H1 (cell line): ENCODE results near the gene ST14. TPM values are rescaled to one million over a fixed set of nuclear protein-coding genes. Genes with fewer than 3 reads are reported as not detected.

Experiments used
- BACH1 ChIP-seq: IDR thresholded peaks from 2 replicates; pipeline ENCODE4 v1.6.1; 2012; ENCODE audit warnings: low read length, improper control_type of control experiment
- CHD2 ChIP-seq: IDR thresholded peaks from 2 replicates; pipeline ENCODE4 v1.6.1; 2012; ENCODE audit warnings: low read length, improper control_type of control experiment
- CREB1 ChIP-seq: IDR thresholded peaks from 2 replicates; pipeline ENCODE4 v1.6.1; 2012; ENCODE audit warnings: inconsistent platforms
- MAFK ChIP-seq: IDR thresholded peaks from 2 replicates; pipeline ENCODE4 v1.6.1; 2012; ENCODE audit warnings: low read depth, mild to moderate bottlenecking, improper control_type of control experiment, low read length
- NRF1 ChIP-seq: IDR thresholded peaks from 2 replicates; pipeline ENCODE4 v1.6.1; 2011; ENCODE audit warnings: mild to moderate bottlenecking, low read depth, low read length, improper control_type of control experiment
- POLR2AphosphoS5 ChIP-seq: IDR thresholded peaks from 2 replicates; pipeline ENCODE4 v1.6.1; 2011; ENCODE audit warnings: low read depth, low read length
- RAD21 ChIP-seq, 2 experiments: IDR thresholded peaks in 1 of 2; conservative IDR thresholded peaks in 1 of 2; 2 replicates each; pipeline ENCODE4 v1.6.1; 2011; ENCODE audit warnings: low read depth in 2 of 2, low read length in 2 of 2, improper control_type of control experiment in 1 of 2, inconsistent platforms in 1 of 2, mild to moderate bottlenecking in 1 of 2, moderate library complexity in 1 of 2
- SIN3A ChIP-seq, 2 experiments: IDR thresholded peaks in 1 of 2; conservative IDR thresholded peaks in 1 of 2; 2 replicates each; pipeline ENCODE4 v1.6.1; 2011 to 2012; ENCODE audit warnings: low read length in 2 of 2, improper control_type of control experiment in 1 of 2, low read depth in 1 of 2, mild to moderate bottlenecking in 1 of 2
- SUZ12 ChIP-seq: fragments of 200-600 bp; sonication (generic); IDR thresholded peaks from 2 replicates; pipeline ENCODE4 v1.6.1; 2012; ENCODE audit warnings: mild to moderate bottlenecking, inconsistent platforms, low read length, moderate library complexity, mixed read lengths
- polyA plus RNA-seq, 7 experiments: library from polyadenylated mRNA; depleted of rRNA in 3 of 7; stranded (reverse) in 5 of 7; unstranded in 2 of 7; fragments of >200 nt in 5 of 7; fragments of 200-250 nt in 2 of 7; gene quantifications; 1 replicate in 5 of 7; 2 replicates in 1 of 7; 4 replicates in 1 of 7; pipeline versions ENCODE4 v1.2.1 to v1.2.3, GENCODE V29; 2011 to 2013; ENCODE audit warnings: missing spikeins in 2 of 7, mixed read lengths in 2 of 7
- total RNA-seq: library from RNA; stranded (reverse); fragmentation: NEBNext Ultra II Directional; extraction: Animal tissue kit (Norgen Biotek cat#: 25700); gene quantifications from 2 replicates; pipeline ENCODE4 v1.2.1, GENCODE V29; 2021
- TF ChIP-seq, protein P1 (sequence below): fragments of 300-600 bp; sonication (generic); IDR thresholded peaks from 2 replicates; pipeline ENCODE4 v1.7.1; 2012; ENCODE audit warnings: low read length, moderate library complexity, mild to moderate bottlenecking, inconsistent platforms; ENCODE audit not compliant: insufficient replicate concordance

The ST14 gene
- total and polyA plus RNA-seq, 2 of the 8 experiments (the other 6 are each of a cell fraction or from before 2014, with no cell fraction given) = 22.4 to 24.9 TPM

DNA sequence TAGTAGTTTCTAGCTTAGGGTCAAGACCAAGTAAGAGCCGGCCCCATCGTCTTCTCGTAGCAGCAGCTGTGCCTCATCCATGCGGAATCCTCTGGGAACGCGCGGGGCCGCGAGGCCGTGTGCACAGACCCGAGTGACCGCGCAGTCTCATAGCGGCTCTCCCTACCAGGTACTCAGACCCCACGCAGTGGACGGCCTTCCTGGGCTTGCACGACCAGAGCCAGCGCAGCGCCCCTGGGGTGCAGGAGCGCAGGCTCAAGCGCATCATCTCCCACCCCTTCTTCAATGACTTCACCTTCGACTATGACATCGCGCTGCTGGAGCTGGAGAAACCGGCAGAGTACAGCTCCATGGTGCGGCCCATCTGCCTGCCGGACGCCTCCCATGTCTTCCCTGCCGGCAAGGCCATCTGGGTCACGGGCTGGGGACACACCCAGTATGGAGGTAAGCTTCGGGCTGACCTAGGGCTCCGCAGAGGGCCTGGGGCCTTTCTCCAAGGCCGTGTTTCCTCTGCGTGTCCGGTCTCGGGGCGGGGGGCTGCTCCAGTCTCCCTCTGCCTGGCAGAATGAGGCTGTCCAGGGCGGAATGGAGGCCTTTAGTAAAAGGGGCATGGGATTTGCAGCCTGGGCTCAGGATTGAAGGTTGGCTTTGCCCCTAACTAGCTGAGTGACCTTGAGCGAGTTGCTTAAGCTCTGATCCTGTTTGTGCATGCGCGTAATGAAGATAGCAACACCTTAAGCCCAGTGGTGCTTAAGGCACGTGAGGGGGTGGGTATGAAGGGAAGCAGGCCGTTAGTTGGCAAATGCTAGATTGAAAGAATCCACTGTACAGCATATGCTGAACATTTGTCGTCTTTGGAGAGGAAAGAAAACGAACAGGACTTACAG, 48.9 kb downstream of the ST14 start (continued):
- TF ChIP-seq, protein P1, sequence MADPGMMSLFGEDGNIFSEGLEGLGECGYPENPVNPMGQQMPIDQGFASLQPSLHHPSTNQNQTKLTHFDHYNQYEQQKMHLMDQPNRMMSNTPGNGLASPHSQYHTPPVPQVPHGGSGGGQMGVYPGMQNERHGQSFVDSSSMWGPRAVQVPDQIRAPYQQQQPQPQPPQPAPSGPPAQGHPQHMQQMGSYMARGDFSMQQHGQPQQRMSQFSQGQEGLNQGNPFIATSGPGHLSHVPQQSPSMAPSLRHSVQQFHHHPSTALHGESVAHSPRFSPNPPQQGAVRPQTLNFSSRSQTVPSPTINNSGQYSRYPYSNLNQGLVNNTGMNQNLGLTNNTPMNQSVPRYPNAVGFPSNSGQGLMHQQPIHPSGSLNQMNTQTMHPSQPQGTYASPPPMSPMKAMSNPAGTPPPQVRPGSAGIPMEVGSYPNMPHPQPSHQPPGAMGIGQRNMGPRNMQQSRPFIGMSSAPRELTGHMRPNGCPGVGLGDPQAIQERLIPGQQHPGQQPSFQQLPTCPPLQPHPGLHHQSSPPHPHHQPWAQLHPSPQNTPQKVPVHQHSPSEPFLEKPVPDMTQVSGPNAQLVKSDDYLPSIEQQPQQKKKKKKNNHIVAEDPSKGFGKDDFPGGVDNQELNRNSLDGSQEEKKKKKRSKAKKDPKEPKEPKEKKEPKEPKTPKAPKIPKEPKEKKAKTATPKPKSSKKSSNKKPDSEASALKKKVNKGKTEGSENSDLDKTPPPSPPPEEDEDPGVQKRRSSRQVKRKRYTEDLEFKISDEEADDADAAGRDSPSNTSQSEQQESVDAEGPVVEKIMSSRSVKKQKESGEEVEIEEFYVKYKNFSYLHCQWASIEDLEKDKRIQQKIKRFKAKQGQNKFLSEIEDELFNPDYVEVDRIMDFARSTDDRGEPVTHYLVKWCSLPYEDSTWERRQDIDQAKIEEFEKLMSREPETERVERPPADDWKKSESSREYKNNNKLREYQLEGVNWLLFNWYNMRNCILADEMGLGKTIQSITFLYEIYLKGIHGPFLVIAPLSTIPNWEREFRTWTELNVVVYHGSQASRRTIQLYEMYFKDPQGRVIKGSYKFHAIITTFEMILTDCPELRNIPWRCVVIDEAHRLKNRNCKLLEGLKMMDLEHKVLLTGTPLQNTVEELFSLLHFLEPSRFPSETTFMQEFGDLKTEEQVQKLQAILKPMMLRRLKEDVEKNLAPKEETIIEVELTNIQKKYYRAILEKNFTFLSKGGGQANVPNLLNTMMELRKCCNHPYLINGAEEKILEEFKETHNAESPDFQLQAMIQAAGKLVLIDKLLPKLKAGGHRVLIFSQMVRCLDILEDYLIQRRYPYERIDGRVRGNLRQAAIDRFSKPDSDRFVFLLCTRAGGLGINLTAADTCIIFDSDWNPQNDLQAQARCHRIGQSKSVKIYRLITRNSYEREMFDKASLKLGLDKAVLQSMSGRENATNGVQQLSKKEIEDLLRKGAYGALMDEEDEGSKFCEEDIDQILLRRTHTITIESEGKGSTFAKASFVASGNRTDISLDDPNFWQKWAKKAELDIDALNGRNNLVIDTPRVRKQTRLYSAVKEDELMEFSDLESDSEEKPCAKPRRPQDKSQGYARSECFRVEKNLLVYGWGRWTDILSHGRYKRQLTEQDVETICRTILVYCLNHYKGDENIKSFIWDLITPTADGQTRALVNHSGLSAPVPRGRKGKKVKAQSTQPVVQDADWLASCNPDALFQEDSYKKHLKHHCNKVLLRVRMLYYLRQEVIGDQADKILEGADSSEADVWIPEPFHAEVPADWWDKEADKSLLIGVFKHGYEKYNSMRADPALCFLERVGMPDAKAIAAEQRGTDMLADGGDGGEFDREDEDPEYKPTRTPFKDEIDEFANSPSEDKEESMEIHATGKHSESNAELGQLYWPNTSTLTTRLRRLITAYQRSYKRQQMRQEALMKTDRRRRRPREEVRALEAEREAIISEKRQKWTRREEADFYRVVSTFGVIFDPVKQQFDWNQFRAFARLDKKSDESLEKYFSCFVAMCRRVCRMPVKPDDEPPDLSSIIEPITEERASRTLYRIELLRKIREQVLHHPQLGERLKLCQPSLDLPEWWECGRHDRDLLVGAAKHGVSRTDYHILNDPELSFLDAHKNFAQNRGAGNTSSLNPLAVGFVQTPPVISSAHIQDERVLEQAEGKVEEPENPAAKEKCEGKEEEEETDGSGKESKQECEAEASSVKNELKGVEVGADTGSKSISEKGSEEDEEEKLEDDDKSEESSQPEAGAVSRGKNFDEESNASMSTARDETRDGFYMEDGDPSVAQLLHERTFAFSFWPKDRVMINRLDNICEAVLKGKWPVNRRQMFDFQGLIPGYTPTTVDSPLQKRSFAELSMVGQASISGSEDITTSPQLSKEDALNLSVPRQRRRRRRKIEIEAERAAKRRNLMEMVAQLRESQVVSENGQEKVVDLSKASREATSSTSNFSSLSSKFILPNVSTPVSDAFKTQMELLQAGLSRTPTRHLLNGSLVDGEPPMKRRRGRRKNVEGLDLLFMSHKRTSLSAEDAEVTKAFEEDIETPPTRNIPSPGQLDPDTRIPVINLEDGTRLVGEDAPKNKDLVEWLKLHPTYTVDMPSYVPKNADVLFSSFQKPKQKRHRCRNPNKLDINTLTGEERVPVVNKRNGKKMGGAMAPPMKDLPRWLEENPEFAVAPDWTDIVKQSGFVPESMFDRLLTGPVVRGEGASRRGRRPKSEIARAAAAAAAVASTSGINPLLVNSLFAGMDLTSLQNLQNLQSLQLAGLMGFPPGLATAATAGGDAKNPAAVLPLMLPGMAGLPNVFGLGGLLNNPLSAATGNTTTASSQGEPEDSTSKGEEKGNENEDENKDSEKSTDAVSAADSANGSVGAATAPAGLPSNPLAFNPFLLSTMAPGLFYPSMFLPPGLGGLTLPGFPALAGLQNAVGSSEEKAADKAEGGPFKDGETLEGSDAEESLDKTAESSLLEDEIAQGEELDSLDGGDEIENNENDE = no peak
- TF ChIP-seq SIN3A (conservative IDR thresholded peaks at IDR 0.05 in 1 of 2, IDR thresholded peaks at IDR 0.05 in 1 of 2; ENCODE audit: low read depth in 1 of 2, low read length in 2 of 2) (no peak), CHD2 (no peak), POLR2AphosphoS5 (no peak), RAD21 (IDR thresholded peaks at IDR 0.05 in 1 of 2, conservative IDR thresholded peaks at IDR 0.05 in 1 of 2; ENCODE audit: low read depth in 2 of 2, low read length in 2 of 2) (no peak), BACH1 (no peak), MAFK (no peak), SUZ12 (no peak), CREB1 (no peak), NRF1 (no peak)
